K562 (cell line): ENCODE results near the gene JPT1. TPM values are rescaled to one million over a fixed set of nuclear protein-coding genes. Genes with fewer than 3 reads are reported as not detected.

ENCODE experiments used
- CREB1 ChIP-seq, 2 experiments: sonication (generic) in 1 of 2; formaldehyde crosslinking in 1 of 2; IDR thresholded peaks; 2 replicates each; pipeline versions ENCODE4 v1.6.1 to v1.8.0; 2012 to 2022; ENCODE audit warnings: inconsistent platforms in 1 of 2, mild to moderate bottlenecking in 1 of 2, missing genetic modification reagents in 1 of 2, moderate library complexity in 1 of 2
- ESRRB ChIP-seq: fragments of 250-450 bp; sonication (Bioruptor Pico); IDR thresholded peaks from 2 replicates; pipeline ENCODE4 v1.5.0; 2020; ENCODE audit warnings: mild to moderate bottlenecking, moderate library complexity, borderline replicate concordance
- HDAC6 ChIP-seq: IDR thresholded peaks from 2 replicates; pipeline ENCODE4 v1.6.1; 2012; ENCODE audit warnings: low read depth, mild to moderate bottlenecking, control low read depth, inconsistent platforms, low read length, moderate library complexity
- KLF6 ChIP-seq: fragments of 250-450 bp; sonication (Bioruptor Pico); IDR thresholded peaks from 2 replicates; pipeline ENCODE4 v1.4.0; 2020; ENCODE audit warnings: mild to moderate bottlenecking, moderate library complexity, borderline replicate concordance
- POLR3A ChIP-seq: IDR thresholded peaks from 2 replicates; pipeline ENCODE4 v1.6.1; 2011; ENCODE audit warnings: borderline replicate concordance, mild to moderate bottlenecking, moderate library complexity; ENCODE audit not compliant: insufficient read length, insufficient read depth; ENCODE audit errors: extremely low read depth
- RUNX1 ChIP-seq: sonication (generic); IDR thresholded peaks from 2 replicates; pipeline ENCODE4 v1.6.1; 2016; ENCODE audit warnings: antibody characterized with exemption, low read depth
- STAT5B ChIP-seq: fragments of 250-450 bp; sonication (Bioruptor Pico); IDR thresholded peaks from 2 replicates; pipeline ENCODE4 v1.8.0; 2021; ENCODE audit warnings: mild to moderate bottlenecking, inconsistent platforms
- ZBTB1 ChIP-seq: sonication (generic); formaldehyde crosslinking; IDR thresholded peaks from 2 replicates; pipeline ENCODE4 v1.8.1; 2023; ENCODE audit warnings: missing genetic modification reagents, low read depth, mild to moderate bottlenecking, borderline replicate concordance
- ZBTB11 ChIP-seq, 3 experiments: fragments of 200-800 bp in 1 of 3; fragments of 250-450 bp in 1 of 3; fragments of 450-650 bp in 1 of 3; sonication (Bioruptor Pico) in 1 of 3; sonication (Bioruptor generic) in 1 of 3; formaldehyde crosslinking in 1 of 3; IDR thresholded peaks; 2 replicates each; pipeline versions ENCODE4 v1.6.1 to v1.8.0; 2016 to 2022; ENCODE audit warnings: mild to moderate bottlenecking in 2 of 3, missing genetic modification characterization in 2 of 3, missing compliant biosample characterization in 1 of 3, moderate library complexity in 1 of 3
- ZNF184 ChIP-seq: sonication (generic); formaldehyde crosslinking; IDR thresholded peaks from 2 replicates; pipeline ENCODE4 v1.5.0; 2020; ENCODE audit warnings: missing genetic modification reagents
- ZNF197 ChIP-seq: fragments of 200-800 bp; sonication (Bioruptor generic); IDR thresholded peaks from 2 replicates; pipeline ENCODE4 v1.6.1; 2016; ENCODE audit warnings: low read depth, missing genetic modification characterization, missing compliant biosample characterization
- ZNF253 ChIP-seq: fragments of 250-450 bp; sonication (Bioruptor Pico); conservative IDR thresholded peaks from 2 replicates; pipeline ENCODE4 v1.6.1; 2021; ENCODE audit warnings: mild to moderate bottlenecking
- ZNF518B ChIP-seq: fragments of 250-450 bp; sonication (Bioruptor Pico); IDR thresholded peaks from 2 replicates; pipeline ENCODE4 v1.5.0; 2021; ENCODE audit warnings: mild to moderate bottlenecking, moderate library complexity
- polyA plus RNA-seq, 8 experiments: library from polyadenylated mRNA; depleted of rRNA in 4 of 8; stranded (reverse) in 5 of 8; unstranded in 3 of 8; fragments of >200 nt; fragmentation: Nextera tagmentation in 2 of 8; fragmentation: Illumina TruSeq in 1 of 8; extraction: Ambion mirVana in 2 of 8; extraction: Trizol in 1 of 8; gene quantifications; 2 replicates each; pipeline versions ENCODE4 v1.2.1 to v1.2.3, GENCODE V29; 2011 to 2014; ENCODE audit warnings: inconsistent platforms in 1 of 8, missing spikeins in 1 of 8
- total RNA-seq, 7 experiments: library from RNA; depleted of rRNA in 6 of 7; stranded (reverse); fragments of >200 nt in 6 of 7; fragmentation: Illumina TruSeq in 2 of 7; extraction: Trizol in 2 of 7; gene quantifications; 2 replicates each; pipeline versions ENCODE4 v1.2.1 to v1.2.3, GENCODE V29; 2011 to 2021; ENCODE audit warnings: low replicate concordance in 1 of 7
- TF ChIP-seq, protein P1 (sequence below), 2 experiments: fragments of 450-650 bp; conservative IDR thresholded peaks; 2 replicates each; pipeline ENCODE4 v1.6.1; 2017; ENCODE audit warnings: mild to moderate bottlenecking in 2 of 2, moderate library complexity in 2 of 2
- TF ChIP-seq, protein P2 (sequence below): fragments of 250-450 bp; sonication (Bioruptor Pico); IDR thresholded peaks from 2 replicates; pipeline ENCODE4 v1.5.0; 2021

Gene JPT1
- total and polyA plus RNA-seq, 9 of the 15 experiments (the other 6 are each of a cell fraction or from before 2014, with no cell fraction given), result 56.7 to 292 (median 144) TPM

GRCh38 chr17:75182569-75183436 lies 28.5 kb upstream of the JPT1 start, which contains the start of gene SUMO2 (continued):
- no peak for TF ChIP-seq ZNF518B (CRISPR knock-in tag)
- no peak for TF ChIP-seq ZNF253 (CRISPR knock-in tag)
- TF ChIP-seq, protein P1, sequence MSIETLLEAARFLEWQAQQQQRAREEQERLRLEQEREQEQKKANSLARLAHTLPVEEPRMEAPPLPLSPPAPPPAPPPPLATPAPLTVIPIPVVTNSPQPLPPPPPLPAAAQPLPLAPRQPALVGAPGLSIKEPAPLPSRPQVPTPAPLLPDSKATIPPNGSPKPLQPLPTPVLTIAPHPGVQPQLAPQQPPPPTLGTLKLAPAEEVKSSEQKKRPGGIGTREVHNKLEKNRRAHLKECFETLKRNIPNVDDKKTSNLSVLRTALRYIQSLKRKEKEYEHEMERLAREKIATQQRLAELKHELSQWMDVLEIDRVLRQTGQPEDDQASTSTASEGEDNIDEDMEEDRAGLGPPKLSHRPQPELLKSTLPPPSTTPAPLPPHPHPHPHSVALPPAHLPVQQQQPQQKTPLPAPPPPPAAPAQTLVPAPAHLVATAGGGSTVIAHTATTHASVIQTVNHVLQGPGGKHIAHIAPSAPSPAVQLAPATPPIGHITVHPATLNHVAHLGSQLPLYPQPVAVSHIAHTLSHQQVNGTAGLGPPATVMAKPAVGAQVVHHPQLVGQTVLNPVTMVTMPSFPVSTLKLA (conservative IDR thresholded peaks at IDR 0.05), result 0 out of 4 replicates have a peak, but pooled peaks of 1 of the 2 experiments have one; percentile 32
- TF ChIP-seq ZNF197 (CRISPR knock-in tag), result peak; percentile 99
- no peak for TF ChIP-seq ESRRB
- TF ChIP-seq KLF6 (CRISPR knock-in tag), result peak; percentile 79; the same call in 1 of the 2 replicates
- no peak for TF ChIP-seq RUNX1
- peak; percentile 22; the same call in 1 of the 2 replicates for TF ChIP-seq CREB1 (IDR thresholded peaks at IDR 0.05)
- TF ChIP-seq CREB1 (CRISPR knock-in tag; IDR thresholded peaks at IDR 0.05), result peak; percentile 60; the same call in 1 of the 2 replicates
- TF ChIP-seq ZNF184 (CRISPR knock-in tag), result no peak
- no peak for TF ChIP-seq STAT5B
- no peak for TF ChIP-seq POLR3A
- peak; percentile 41 for TF ChIP-seq ZBTB1
- TF ChIP-seq, protein P2, sequence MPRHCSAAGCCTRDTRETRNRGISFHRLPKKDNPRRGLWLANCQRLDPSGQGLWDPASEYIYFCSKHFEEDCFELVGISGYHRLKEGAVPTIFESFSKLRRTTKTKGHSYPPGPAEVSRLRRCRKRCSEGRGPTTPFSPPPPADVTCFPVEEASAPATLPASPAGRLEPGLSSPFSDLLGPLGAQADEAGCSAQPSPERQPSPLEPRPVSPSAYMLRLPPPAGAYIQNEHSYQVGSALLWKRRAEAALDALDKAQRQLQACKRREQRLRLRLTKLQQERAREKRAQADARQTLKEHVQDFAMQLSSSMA (CRISPR knock-in tag), result no peak
- no peak for TF ChIP-seq HDAC6
- TF ChIP-seq ZBTB11 (CRISPR knock-in tag; IDR thresholded peaks at IDR 0.05), result peak in 1 of 3 experiments; percentile 92; a peak in 2 of 6 replicates
